ENCODE measurements around the gene RAB11FIP2.
"Not testable (repeated sequence)": the region's sequence is repeated elsewhere in the genome, so short reads cannot be mapped to it uniquely, and the experiment has no call there.

RAB11FIP2 gene, protein sequence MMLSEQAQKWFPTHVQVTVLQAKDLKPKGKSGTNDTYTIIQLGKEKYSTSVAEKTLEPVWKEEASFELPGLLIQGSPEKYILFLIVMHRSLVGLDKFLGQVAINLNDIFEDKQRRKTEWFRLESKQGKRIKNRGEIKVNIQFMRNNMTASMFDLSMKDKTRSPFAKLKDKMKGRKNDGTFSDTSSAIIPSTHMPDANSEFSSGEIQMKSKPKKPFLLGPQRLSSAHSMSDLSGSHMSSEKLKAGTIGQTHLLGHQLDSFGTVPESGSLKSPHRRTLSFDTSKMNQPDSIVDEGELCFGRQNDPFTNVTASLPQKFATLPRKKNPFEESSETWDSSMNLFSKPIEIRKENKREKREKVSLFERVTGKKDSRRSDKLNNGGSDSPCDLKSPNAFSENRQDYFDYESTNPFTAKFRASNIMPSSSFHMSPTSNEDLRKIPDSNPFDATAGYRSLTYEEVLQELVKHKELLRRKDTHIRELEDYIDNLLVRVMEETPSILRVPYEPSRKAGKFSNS

GRCh38 chr10:118046395-118047156, at the start of gene RAB11FIP2:
Gene RAB11FIP2 (minus strand): TSS chr10:118046941. CDS start chr10:118046163, 778 bp downstream.
- DNase-seq, result peak; percentile 95 to 96

- DNase-seq, result no peak
Observed at GRCh38 chr10:118096022-118096421, 49.3 kb upstream of the RAB11FIP2 start.

- DNase-seq, result no peak
Observed at GRCh38 chr10:118092209-118092608, 45.5 kb upstream of the RAB11FIP2 start.

DNA sequence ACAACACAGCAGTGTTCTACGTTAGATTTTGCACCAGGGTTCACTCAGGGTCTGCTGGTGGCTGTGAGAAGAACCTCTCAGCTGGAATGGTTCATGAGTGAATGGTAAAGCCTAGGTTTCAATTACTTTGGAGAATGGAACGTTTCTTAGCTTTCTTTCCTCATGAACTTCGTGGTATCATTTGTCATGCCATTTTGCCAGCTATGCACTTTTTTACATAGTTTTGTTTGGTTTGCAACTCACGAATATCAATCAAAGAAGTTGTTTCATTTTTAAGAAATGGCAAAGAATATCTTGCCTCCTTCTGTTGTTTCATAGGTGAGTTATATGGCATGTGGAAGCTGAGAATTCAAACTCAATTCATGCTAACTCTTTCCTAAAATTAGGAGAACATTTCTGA, 34.1 kb upstream of the RAB11FIP2 start:
- DNase-seq, result no peak

DNA sequence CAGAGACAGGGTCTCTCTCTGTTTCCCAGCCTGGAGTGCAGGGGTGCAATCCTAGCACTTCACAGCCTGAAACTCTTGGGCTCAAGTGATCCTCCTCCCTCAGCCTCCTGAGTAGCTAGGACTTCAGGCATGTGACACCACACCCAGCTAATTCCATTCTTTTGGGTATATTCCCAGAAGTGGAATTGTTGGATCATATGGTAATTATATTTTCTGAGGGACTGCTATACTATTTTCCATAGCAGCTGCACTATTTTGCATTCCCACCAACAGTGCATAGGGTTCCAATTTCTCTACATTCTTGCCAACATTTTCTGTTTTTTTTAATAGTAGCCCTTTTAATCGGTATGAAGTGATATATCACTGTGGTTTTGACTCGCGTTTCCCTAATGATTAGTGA, 30.0 kb upstream of the RAB11FIP2 start:
- DNase-seq, result no peak

DNA sequence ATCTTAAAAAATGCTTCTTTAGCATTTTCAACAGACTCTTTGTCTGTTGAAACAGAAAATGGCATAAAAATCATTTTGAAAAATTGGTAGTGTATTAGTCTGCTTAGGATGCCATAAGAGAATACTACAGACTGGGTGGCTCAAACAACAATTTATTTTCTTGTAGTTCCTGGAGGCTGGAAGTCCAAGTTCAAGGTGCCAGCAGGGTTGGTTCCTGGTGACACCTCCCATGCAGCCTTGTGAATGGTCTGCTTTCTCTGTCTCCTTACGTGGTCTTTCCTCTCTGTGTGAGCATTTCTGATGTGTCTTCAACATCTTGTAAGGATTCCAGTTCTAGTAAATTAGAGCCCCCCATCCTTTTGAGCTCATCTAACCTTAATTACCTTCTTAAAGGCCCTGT, 26.1 kb upstream of the RAB11FIP2 start:
- no peak for DNase-seq

GRCh38 chr10:118067389-118067788, 20.6 kb upstream of the RAB11FIP2 start:
- not testable (repeated sequence) for DNase-seq

DNA sequence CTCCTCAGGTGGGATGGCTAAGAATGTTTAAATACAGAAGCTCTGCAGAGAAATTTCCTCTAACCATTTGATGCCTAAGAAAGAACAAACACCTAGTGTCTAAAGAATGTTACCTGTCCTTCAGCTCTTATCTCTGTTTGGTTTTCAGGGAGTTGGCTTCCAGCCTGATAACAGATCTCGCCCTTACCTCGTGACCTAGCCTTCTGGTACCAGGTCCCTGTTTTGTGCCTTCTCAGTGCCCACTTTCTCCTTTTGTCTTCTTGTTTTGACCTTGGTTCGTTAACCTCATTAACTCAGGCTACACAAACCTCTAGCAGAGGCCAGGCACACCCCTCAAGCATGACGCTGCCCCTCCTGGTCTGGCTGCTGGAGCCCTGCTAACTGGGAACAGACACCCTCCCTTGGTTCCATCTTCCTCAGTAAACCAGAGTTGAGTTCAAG, 16.1 kb upstream of the RAB11FIP2 start:
- DNase-seq, result no peak

DNA sequence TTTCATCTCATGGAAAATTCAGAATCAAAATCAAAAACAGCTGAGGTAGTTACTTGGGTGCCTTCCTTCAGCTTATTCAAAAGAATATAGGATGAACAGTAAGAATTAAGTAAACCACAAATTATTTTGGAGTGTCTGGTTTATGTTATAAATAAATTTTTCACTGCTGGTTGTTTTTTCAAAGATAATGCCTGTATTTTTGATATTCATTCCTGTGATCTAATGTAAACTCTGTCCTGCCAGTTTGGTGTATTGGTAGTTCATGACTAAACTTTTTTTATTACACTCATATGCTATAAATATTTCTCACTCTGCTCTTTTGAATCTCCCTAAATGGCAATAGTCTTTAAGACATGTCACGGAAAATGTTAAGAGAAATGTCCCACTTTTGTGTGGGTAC, 11.6 kb upstream of the RAB11FIP2 start:
- no peak for DNase-seq

- DNase-seq, result no peak
Observed at GRCh38 chr10:118057361-118057760, 10.6 kb upstream of the RAB11FIP2 start.

- DNase-seq, result no peak
Observed at GRCh38 chr10:118054383-118054782, 7.6 kb upstream of the RAB11FIP2 start.

GRCh38 chr10:118052816-118053215, 6.1 kb upstream of the RAB11FIP2 start:
- no peak for DNase-seq

DNA sequence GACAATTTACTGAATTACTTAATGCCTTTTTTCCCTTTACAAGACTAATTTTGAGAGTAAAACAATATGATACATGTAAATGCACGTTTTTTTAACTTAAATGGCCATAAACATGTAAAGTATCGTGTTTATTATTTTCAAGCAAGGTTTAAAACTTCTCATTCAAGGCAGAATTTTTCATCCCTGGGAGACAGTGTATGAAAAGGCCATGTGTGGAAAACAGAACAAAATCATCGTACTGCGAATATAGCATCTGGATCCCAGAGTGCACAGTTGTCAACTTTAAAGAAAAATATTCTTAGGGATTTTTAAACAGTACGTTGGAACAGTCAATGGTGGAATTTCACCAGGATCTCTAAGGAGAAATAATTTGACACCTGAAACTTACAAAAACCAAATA, 1.1 kb upstream of the RAB11FIP2 start:
- no peak for DNase-seq

GRCh38 chr10:118047157-118047719, 497 bp upstream of the RAB11FIP2 start:
- DNase-seq, result no peak

- peak in 1 of 2 experiments; percentile 2 for DNase-seq
Observed at GRCh38 chr10:118045837-118046394, 825 bp downstream of the RAB11FIP2 start.

GRCh38 chr10:118045158-118045836, 1.4 kb downstream of the RAB11FIP2 start:
- no peak for DNase-seq

GRCh38 chr10:118042827-118043242, 3.9 kb downstream of the RAB11FIP2 start:
- no peak for DNase-seq

DNA sequence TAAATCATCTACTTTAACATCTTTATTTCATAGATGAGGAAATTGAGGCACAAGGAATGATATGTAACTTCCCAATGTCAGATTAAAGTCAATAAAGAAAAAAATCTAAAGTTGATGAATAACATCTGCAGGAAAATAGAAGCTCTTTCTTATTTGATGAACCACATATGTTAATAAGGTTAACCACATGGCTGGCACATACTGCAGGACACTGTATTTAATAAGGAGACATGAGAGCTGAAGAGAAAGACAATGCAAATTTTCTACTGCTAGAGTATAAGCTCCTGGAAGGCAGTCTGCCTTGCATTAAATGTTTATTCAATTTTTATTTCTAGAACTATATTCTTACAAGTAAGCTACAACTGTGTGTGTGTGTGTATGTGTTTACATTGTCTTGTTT, 4.4 kb downstream of the RAB11FIP2 start:
- no peak for DNase-seq

GRCh38 chr10:118041316-118041715, 5.4 kb downstream of the RAB11FIP2 start:
- no peak for DNase-seq

DNA sequence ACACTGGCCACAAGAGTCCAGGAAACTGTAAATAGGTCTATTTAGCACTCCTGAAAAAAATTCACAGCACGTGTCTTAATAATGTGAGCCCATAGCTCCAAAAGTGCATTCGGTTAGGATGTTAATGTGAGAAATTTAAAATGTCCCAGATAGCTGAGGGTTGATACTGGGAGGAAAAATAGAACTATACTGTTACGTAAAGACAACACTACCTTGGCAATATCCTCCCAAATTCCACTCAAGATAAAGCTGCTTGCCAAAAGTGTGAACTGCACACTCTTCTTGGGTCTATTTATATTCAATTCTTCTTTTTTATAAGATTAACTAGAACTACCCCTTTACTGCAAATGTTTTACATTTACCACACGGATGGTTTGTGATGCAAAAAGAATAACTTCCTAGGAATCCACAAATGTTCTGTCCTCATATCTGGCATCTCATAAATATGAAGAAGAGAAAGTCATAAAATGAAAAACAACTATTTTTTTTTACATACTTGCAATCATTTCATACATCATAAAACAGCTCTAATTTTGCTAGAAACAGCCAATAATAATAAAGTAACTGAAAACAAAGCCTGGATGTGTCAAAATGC, 10.4 kb downstream of the RAB11FIP2 start:
- DNase-seq, result no peak

GRCh38 chr10:118035354-118036005, 11.3 kb downstream of the RAB11FIP2 start:
- no peak for DNase-seq

Measured in activated CD4-positive, alpha-beta T cell treated with anti-CD3 and anti-CD28 coated beads, Interleukin-2, amount 50 U/mL, for 4 hours (primary cell).